ENCODE results near the gene CLNS1A.
"Not testable (repeated sequence)": the region's sequence is repeated elsewhere in the genome, so short reads cannot be mapped to it uniquely, and the experiment has no call there.

The CLNS1A gene, protein sequence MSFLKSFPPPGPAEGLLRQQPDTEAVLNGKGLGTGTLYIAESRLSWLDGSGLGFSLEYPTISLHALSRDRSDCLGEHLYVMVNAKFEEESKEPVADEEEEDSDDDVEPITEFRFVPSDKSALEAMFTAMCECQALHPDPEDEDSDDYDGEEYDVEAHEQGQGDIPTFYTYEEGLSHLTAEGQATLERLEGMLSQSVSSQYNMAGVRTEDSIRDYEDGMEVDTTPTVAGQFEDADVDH

DNA sequence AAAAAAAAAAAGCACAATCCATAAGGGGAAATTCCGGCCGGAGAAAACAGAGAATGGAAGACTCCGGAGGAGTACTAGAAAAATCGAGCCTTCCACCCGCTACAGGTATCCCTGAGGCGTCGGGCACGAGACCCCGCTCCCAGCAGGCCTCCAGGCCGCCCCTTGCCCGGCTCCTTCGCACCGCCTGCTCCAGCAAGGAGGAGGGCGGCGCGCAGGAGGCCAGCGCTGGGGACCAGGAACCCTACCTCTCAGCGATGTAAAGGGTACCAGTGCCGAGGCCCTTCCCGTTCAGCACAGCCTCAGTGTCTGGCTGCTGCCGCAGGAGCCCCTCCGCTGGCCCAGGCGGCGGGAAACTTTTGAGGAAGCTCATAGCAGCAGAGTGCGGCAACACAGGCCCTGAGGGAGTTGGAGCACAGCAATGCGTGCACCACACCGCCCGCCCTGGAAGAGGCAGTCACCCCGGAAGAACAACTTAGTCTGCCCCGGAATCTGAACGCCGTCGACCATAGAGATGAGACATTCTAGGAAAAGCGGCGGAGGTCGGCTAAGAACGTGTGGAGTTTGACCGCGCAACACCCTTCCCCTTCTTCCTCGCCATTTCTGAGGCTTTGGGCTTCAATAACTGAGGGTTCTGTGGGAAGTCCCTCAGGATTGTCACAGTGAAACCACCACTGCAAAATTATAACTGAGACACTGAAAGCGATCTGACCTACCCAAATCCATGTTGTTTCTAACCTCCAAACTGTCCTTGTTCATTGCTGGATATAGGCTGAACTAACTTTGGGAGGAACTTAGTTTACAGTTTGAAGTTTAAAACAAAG is at the start of gene CLNS1A:
CLNS1A (minus strand) TSS at position 450 of the 821 bp plus-strand sequence; CDS start at position 370, 80 bp downstream.
- DNase-seq (ENCODE audit: low read depth in 3 of 3): peak; percentile 66 to 80 (median 71)

GRCh38 chr11:77687088-77687487 is 49.5 kb upstream of the CLNS1A start:
- DNase-seq (ENCODE audit: low read depth in 3 of 3): no peak

DNA sequence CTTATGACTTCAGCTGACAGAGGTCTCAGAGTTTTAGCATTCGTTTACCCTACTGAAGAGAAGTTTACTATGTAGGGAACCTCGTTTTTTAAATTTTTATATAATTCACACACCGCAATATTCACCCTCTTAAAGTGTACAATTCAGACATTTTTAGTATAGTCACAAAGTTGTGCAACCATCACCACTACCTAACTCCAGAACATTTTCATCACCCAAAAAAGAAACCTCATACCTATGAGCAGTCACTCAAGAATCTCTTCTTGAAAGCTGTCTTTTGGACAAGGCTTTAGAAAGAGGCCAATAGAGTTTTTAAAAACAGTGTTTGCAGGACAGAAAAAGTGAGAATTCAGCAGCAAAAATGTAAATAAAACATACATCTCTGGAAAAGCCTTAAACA is 39.5 kb upstream of the CLNS1A start:
- no peak for DNase-seq (ENCODE audit: low read depth in 3 of 3)

DNA sequence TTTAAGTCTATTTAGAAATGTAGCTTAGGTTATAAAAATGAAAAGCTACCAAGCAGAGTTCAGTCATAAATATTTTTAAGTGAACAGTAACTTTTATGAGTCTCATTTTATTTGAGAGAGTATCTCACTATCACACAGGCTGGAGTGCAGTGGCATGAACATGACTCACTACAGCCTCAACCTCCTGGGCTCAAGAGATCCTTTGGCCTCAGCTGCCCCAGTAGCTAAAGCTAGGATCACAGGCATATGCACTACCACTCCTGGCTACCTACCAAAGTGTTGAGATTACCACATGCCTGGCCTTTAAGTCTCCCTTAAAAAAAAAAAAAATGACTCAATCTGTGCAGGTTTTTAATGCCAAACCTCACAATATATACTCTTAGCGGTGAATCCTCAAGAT is 34.7 kb upstream of the CLNS1A start:
- no peak for DNase-seq (ENCODE audit: low read depth in 3 of 3)

DNA sequence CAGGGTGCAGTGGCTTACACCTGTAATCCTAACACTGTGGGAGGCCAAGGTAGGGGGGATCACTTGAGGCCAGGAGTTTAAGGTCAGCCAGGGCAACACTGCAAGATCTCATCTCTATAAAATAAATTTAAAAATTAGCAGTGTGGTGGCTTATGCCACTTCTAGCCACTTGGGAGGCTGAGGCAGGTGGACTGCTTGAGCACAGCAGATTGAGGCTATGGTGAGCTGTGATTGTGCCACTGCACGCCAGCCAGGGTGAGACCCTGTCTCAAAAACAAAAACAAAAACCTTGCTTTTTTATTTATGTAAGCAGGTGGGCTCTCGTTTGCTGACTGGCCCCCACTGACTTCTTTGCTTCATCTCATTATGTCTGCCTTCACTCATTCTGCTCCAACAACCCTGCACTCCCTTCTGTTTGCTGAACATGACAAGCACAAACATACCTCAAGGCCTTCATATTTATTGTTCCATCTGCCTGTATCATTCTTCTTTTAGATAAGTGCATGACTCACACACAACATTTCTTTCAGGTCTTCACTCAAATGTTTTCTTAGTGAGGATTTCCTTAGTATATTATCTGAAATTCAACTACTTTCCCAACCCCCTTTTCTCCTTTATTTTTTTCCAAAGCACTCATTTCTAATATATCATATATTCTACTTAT is 32.4 kb upstream of the CLNS1A start:
- no peak for DNase-seq (ENCODE audit: low read depth in 3 of 3)

DNA sequence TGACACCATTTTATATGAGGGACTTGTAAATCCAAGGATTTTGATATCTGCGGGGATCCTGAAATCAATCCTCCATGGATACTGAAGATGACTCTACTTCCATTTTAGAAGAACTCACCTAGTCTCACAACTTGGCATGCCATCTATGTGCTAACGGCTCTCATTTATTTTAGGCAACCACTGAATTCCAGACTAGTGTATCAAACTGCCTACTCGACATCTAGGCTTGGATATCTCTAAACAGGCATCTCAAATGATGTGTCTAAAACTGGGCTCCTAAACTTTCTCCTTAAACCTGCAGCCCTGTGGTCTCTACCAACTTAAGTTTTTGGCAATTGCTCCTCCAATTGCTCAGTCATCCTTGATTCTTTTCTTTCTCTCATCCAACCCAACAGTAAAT is 31.2 kb upstream of the CLNS1A start:
- no peak for DNase-seq (ENCODE audit: low read depth in 3 of 3)

- no peak for DNase-seq (ENCODE audit: low read depth in 3 of 3)
These were observed 27.8 kb upstream of the CLNS1A start for GRCh38 chr11:77665240-77665965.

DNA sequence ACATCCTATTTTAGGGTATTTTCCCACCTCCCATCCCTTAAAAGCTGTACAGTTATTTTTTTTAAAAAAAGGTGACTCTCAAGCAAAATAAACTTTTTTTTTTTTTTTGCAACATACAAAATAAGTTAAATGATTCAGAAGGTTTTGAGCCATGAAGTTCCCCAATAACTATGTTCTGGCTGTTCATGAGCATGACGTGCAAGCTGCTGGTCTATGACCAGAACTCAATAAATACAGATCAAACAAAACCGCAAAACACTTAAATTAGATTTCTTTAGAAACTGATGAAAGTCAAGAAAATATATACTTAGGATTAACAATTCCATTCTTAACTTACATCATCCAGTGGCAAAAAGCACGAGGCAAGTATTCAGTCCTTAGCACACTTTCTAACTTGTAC is 24.1 kb upstream of the CLNS1A start:
- DNase-seq (ENCODE audit: low read depth in 3 of 3): no peak

DNA sequence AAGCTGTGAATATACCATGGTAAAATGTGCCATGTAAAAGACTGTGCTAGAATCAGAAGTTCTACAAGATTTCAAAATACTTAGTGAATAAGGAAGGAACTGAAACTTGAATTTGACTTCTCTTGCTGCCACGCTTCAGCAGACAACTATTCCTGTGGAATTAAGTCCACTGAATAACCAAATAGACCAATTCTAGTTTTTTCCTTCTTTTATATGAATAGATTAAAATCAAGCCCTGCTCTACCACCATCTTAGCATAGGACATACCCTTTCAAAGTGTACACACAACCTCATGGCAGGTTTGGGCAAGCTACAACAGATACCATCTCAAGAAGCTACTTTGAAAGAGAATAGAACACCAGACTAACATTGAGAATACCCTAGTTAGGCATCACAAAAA is 23.4 kb upstream of the CLNS1A start:
- no peak for DNase-seq (ENCODE audit: low read depth in 3 of 3)

GRCh38 chr11:77658213-77659013 is 20.8 kb upstream of the CLNS1A start:
- no peak for DNase-seq (ENCODE audit: low read depth in 3 of 3)

DNA sequence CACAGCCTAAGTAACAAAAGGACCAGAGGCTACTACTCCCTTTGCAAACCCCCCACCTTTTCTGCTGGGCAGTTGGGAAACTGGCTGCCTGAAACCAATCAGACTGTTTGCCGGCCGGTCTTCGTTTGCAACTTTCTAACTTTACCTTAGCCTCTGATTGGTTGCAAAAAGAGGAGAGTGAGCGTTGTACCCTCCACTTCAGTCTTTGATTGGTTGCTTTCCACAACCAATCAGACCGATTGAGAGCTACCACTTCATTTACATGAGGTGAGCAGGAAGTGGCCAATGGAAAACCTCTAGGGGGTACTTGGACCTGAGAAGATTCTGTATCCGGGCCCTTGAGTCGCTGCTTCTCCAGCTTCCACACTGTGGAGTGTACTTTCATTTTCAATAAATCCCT is 18.8 kb upstream of the CLNS1A start:
- no peak for DNase-seq (ENCODE audit: low read depth in 3 of 3)

DNA sequence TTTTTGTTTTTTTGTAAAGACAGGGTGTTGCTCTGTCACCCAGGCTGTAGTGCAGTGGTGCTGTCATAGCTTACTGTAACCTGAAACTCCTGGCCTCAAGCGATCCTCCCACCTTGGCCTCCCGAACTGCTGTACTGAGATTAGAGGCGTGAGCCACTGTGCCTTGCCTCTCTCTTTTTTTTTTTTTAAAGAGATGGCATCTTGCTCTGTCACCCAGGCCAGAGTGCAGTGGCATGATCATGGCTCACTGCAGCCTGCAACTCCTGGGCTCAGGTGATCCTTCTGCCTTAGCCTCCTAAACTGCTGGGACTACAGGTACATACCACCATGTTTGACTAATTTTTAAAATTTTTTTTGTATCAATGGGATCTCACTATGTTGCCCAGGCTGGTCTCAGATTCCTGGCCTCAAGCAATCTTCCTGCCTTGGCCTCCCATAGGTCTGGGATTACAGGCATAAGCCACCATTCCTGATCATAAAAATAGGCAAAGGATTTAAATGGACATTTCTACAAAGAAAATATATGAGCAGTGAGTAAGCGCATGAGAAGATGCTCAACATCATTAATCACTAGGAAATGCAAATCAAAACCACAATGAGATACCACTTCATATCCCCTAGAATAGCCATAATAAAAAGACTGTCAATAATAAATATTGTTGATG is 17.3 kb upstream of the CLNS1A start:
- DNase-seq (ENCODE audit: low read depth in 3 of 3): no peak

- DNase-seq (ENCODE audit: low read depth in 3 of 3): no peak
These were observed 12.5 kb upstream of the CLNS1A start for GRCh38 chr11:77650123-77650522.

DNA sequence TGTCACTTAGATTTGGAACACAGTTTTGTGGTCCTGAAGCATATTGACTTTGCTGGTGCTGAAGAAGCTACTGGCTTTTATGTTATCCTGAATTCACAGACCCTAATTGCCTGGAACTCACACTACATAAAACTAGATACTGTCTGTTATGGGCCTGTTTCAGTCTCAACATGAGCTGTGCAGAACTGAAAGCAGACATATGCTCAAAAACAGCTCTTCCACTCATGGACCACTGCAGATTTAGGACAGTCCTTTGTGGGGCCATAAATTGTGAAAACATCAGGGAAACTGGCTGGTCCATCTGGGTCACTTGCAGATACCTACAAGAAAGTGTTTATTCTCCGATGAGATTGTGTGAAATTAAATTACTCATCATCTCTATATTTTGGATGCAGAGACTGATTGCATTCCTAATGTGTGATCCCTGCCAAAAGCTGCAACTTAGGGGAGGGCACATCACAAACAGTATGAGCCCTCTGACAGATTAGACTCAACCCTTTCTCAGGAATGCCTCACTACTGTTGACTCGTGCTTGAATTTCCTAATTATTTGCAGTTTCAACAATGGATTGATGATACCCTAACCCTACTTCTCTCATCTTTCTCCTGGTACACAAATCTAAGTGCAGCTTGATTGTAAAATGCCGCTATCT is 10.2 kb upstream of the CLNS1A start:
- DNase-seq (ENCODE audit: low read depth in 3 of 3): no peak

- no peak for DNase-seq (ENCODE audit: low read depth in 3 of 3)
These were observed 7.3 kb upstream of the CLNS1A start for GRCh38 chr11:77644887-77645286.

- DNase-seq (ENCODE audit: low read depth in 3 of 3): no peak
These were observed 4.6 kb upstream of the CLNS1A start for GRCh38 chr11:77642228-77642627.

DNA sequence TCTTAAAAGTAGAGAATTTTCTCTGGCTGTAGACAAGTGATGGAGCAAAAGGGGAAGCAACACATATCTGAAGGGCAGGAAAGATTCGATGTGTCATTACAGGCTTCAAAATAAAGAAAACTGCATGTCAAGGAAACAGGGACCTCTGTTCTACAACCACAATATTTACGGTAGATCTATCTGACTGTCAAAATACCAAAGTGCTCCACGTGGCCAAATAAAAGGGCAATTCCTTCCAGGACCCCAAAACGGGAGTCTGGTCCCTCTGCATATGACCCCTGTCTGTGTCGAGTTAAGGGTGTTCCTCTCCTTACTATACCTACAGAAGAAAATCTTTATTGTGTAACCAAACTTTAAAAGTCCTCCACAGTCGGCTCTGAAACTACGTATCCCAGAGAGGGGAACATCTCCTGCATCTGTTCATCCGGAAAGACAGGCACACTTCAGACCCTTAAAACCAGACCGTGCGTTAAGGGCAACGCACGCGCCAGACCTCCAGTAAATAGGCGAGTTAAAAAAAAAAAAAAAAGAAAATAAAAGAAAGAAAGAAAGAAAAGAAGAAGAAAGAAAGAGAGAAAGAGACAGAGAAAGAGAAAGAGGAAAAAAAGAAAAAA is 756 bp downstream of the CLNS1A start:
- no peak for DNase-seq (ENCODE audit: low read depth in 3 of 3)

DNA sequence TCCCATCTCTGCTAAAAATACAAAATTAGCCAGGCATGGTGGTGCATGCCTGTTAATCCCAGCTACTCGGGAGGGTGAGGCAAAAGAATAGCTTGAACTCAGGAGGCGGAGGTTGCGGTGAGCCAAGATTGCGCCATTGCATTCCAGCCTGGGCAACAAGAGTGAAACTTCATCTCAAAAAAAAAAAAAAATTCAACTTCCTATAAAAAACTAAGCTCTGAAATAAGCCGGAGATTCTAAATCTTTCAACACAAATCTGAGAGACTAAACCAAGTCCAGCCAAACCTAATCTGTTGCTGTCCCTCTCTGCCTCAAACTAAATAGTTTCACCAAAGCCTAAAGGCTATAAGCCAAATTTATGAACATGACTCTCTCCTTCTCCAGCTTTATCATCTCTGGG is 3.7 kb downstream of the CLNS1A start:
- DNase-seq (ENCODE audit: low read depth in 3 of 3): not testable (repeated sequence)

GRCh38 chr11:77630157-77630710 is 7.4 kb downstream of the CLNS1A start:
- no peak for DNase-seq (ENCODE audit: low read depth in 3 of 3)
